Measurements from ENCODE around the gene ASIC4. TPM values are rescaled to one million over a fixed set of nuclear protein-coding genes. Genes with fewer than 3 reads are reported as not detected.

The ASIC4 gene
- total and polyA plus RNA-seq, 2 experiments from 2014 or later = not detected

GRCh38 chr2:219494952-219495530 lies 19.2 kb upstream of the ASIC4 start:
- Histone ChIP-seq H3K79me2 (peaks cover 9% of the 10 kb centered on the region), H3K27ac (no peak overlapping the region), H3K4me2 (no peak overlapping the region), H3K4me1 (ENCODE audit: insufficient read depth) (peaks cover 17% of the 10 kb centered on the region), H4K20me1 (ENCODE audit: insufficient read depth, poor library complexity, severe bottlenecking) (no peaks in the 10 kb centered on the region), H3K4me3 (no peak overlapping the region), H3K9me3 (ENCODE audit: low read depth) (no peaks in the 10 kb centered on the region), H3K27me3 (peaks cover 54% of the 10 kb centered on the region), H3K9me2 (replicated peaks; ENCODE audit: insufficient read depth) (no peaks in the 10 kb centered on the region), H3K36me3 (replicated peaks; ENCODE audit: insufficient read depth, low read depth) (no peaks in the 10 kb centered on the region), H2AFZ (no peak overlapping the region)
- WGBS (ENCODE audit: low lambda C conversion rate, missing lambda C conversion rate) = 37% methylated on average over 10 of the region's 10 CpGs
- no peak for DNase-seq (ENCODE audit: low spot score)
- no peak for TF ChIP-seq CTCF (IDR thresholded peaks at IDR 0.05; ENCODE audit: poor library complexity)
- TF ChIP-seq EZH2 (IDR thresholded peaks at IDR 0.05; ENCODE audit: borderline replicate concordance) = no peak
- no peak for TF ChIP-seq EZH2phosphoT487 (IDR thresholded peaks at IDR 0.05; ENCODE audit: low read depth, severe bottlenecking, unreplicated experiment)

- TF ChIP-seq EZH2 (IDR thresholded peaks at IDR 0.05; ENCODE audit: borderline replicate concordance) (no peak), CTCF (IDR thresholded peaks at IDR 0.05; ENCODE audit: poor library complexity) (peak; percentile 52)
- Histone ChIP-seq H3K4me2 (no peak overlapping the region), H3K27ac (no peak overlapping the region), H4K20me1 (ENCODE audit: insufficient read depth, poor library complexity, severe bottlenecking) (no peaks in the 10 kb centered on the region), H3K4me1 (ENCODE audit: insufficient read depth) (peaks cover 23% of the 10 kb centered on the region), H3K36me3 (replicated peaks; ENCODE audit: insufficient read depth, low read depth) (no peaks in the 10 kb centered on the region), H3K27me3 (peaks cover 54% of the 10 kb centered on the region), H3K9me3 (ENCODE audit: low read depth) (no peaks in the 10 kb centered on the region), H3K4me3 (no peak overlapping the region), H3K79me2 (peaks cover 12% of the 10 kb centered on the region), H2AFZ (no peak overlapping the region), H3K9me2 (replicated peaks; ENCODE audit: insufficient read depth) (no peaks in the 10 kb centered on the region)
- WGBS (ENCODE audit: low lambda C conversion rate, missing lambda C conversion rate) = 43% methylated on average over 14 of the region's 14 CpGs
- DNase-seq (ENCODE audit: low spot score) = peak; percentile 77
Measured at GRCh38 chr2:219495531-219496122, 18.7 kb upstream of the ASIC4 start.

GRCh38 chr2:219496247-219496824 lies 17.9 kb upstream of the ASIC4 start:
- no peaks in the 10 kb centered on the region for H4K20me1 ChIP-seq (ENCODE audit: insufficient read depth, poor library complexity, severe bottlenecking)
- no peaks in the 10 kb centered on the region for H3K9me3 ChIP-seq (ENCODE audit: low read depth)
- peak overlapping the region; percentile 84 for H3K4me2 ChIP-seq
- H3K4me1 ChIP-seq (ENCODE audit: insufficient read depth) = peaks cover 23% of the 10 kb centered on the region
- TF ChIP-seq EZH2 (IDR thresholded peaks at IDR 0.05; ENCODE audit: borderline replicate concordance) (no peak), CTCF (IDR thresholded peaks at IDR 0.05; ENCODE audit: poor library complexity) (no peak), EZH2phosphoT487 (IDR thresholded peaks at IDR 0.05; ENCODE audit: low read depth, severe bottlenecking, unreplicated experiment) (no peak)
- 35% methylated on average over 20 of the region's 20 CpGs for WGBS (ENCODE audit: low lambda C conversion rate, missing lambda C conversion rate)
- H3K27me3 ChIP-seq = peaks cover 54% of the 10 kb centered on the region
- H2AFZ ChIP-seq = no peak overlapping the region
- H3K36me3 ChIP-seq (replicated peaks; ENCODE audit: insufficient read depth, low read depth) = no peaks in the 10 kb centered on the region
- H3K79me2 ChIP-seq = peaks cover 12% of the 10 kb centered on the region
- no peak overlapping the region for H3K4me3 ChIP-seq
- DNase-seq (ENCODE audit: low spot score) = no peak
- H3K9me2 ChIP-seq (replicated peaks; ENCODE audit: insufficient read depth) = no peaks in the 10 kb centered on the region
- no peak overlapping the region for H3K27ac ChIP-seq

Data from hepatocyte (in vitro differentiated cells).